GM10266 (cell line): ENCODE measurements around the gene CHST2.
A peak's percentile ranks its signal among the peaks of the same experiment; 100 is the strongest.

Source experiments
- DNase-seq: peaks from one replicate; pipeline ENCODE4 v3.0.0; 2012; ENCODE audit errors: extremely low spot score
- CTCF ChIP-seq: IDR thresholded peaks from 2 replicates; pipeline ENCODE4 v1.5.1; 2012; ENCODE audit warnings: mild to moderate bottlenecking, low read depth; ENCODE audit not compliant: control insufficient read depth, insufficient read depth; ENCODE audit errors: missing control alignments

CHST2 gene

DNA sequence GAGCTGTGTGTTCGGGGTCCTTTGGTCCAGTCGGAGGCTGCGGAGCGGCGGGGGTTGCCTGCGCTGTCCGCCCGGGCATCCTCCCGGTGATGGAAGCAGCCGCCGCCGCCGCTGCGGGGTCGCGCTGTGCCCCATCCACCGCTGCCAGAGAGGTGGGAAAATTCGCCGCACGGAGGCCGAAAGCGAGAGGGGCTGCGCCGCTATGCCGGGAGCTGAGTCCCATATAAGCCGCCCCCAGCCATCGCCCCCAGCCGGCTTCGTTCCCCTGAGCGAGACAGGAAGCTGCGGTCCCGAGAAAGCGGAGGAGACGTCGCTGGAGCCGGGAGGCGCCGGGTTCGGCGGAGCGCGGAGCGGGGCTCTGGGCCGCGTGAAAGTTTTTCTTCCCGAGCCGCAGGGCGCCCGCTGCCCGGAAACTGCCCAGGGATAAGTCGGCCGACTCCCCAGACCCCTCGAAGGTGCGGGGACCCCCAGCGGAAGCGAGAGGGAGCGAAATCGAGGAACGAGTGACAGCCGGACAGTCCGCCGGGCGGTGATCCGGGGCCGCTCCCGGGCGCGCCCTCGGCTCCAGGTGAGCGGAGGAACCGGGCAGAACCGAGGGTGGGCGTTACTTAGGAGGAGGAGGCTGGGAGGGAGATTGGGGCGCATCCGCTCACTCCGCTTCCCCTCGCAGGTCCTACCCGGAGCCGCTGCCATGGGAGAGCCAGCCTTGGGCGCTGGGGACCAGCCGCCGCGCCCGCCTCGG lies 574 bp downstream of the CHST2 start:
- no peak for TF ChIP-seq CTCF
- peak; percentile 62 for DNase-seq

- peak; percentile 73 for DNase-seq
- TF ChIP-seq CTCF = peak; percentile 43
These were observed 1.2 kb downstream of the CHST2 start for GRCh38 chr3:143120716-143121240.

DNA sequence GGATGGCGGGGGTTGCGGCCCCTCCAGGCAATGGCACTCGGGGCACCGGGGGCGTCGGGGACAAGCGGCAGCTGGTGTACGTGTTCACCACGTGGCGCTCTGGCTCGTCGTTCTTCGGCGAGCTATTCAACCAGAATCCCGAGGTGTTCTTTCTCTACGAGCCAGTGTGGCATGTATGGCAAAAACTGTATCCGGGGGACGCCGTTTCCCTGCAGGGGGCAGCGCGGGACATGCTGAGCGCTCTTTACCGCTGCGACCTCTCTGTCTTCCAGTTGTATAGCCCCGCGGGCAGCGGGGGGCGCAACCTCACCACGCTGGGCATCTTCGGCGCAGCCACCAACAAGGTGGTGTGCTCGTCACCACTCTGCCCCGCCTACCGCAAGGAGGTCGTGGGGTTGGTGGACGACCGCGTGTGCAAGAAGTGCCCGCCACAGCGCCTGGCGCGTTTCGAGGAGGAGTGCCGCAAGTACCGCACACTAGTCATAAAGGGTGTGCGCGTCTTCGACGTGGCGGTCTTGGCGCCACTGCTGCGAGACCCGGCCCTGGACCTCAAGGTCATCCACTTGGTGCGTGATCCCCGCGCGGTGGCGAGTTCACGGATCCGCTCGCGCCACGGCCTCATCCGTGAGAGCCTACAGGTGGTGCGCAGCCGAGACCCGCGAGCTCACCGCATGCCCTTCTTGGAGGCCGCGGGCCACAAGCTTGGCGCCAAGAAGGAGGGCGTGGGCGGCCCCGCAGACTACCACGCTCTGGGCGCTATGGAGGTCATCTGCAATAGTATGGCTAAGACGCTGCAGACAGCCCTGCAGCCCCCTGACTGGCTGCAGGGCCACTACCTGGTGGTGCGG lies 1.9 kb downstream of the CHST2 start:
- peak; percentile 78 for DNase-seq

GRCh38 chr3:143122089-143122430 lies 2.5 kb downstream of the CHST2 start:
- DNase-seq = no peak
- TF ChIP-seq CTCF = no peak

More for the DNA sequence above, 1.9 kb downstream of the CHST2 start:
- peak; percentile 65 for TF ChIP-seq CTCF

DNA sequence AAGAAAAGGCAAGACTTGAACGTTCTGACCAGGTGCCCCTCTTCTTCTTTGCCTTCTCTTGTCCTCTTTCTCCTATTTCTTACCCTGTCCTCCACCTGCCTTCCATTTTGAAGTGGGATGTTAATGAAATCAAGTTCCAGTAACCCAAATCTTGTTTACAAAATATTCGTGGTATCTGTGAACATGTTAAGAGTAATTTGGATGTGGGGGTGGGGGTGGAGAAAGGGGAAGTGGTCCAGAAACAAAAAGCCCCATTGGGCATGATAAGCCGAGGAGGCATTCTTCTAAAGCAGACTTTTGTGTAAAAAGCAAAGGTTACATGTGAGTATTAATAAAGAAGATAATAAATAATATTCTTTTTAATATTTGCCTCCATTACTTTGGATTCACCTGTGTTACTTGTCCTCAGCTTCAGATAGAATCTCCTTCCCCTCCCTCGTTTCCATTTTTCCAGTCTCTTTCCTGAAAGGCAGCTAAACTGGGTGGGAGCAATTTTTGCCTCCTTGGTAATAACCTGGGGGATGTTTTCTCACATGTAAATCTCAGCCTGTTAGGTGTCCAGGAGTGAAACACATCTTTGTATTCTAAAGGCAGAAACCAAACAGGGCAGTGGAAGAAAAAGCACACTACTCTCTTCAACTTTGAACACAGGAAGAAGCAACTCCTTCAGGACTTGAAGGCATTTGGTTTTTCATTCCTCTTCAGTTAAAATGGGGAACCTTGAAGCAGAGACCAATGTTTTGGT lies 3.2 kb downstream of the CHST2 start:
- no peak for TF ChIP-seq CTCF

DNA sequence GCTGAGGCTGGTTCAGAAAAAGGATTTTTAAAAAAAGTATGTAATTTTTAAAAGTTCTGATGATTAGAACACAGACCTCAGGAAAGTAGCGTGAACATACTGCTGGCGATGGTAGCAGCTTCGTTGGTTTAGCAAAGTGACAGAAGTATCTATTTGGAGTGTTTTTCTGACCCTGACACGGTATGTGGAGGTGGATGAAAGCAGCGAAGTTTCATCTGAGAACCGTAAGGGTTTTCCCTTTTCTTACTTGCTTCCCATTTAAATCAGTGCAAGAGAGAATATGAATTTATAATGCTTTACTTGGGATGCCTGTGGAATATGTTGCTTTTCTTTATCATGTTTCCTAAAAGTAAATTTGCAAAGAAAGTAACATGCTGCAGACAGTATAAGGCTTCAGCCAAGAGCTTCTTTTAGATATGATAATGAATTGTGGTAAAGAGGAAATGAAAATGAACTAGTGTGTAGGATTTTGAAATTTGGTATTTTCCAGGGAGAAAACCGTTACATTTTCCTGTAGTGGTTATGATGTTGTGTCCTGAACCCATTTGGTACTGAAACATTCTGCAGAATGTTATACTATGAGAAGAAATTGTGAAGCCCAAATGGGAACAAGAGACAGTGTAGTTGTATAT lies 3.9 kb downstream of the CHST2 start:
- DNase-seq = peak; percentile 53

More for the DNA sequence above, 3.2 kb downstream of the CHST2 start:
- peak; percentile 40 for DNase-seq

More for the DNA sequence above, 3.9 kb downstream of the CHST2 start:
- TF ChIP-seq CTCF = no peak
